ENCODE measurements around the gene KCNK6.
"Not testable (repeated sequence)": the region's sequence is repeated elsewhere in the genome, so short reads cannot be mapped to it uniquely, and the experiment has no call there.

KCNK6 gene

DNA sequence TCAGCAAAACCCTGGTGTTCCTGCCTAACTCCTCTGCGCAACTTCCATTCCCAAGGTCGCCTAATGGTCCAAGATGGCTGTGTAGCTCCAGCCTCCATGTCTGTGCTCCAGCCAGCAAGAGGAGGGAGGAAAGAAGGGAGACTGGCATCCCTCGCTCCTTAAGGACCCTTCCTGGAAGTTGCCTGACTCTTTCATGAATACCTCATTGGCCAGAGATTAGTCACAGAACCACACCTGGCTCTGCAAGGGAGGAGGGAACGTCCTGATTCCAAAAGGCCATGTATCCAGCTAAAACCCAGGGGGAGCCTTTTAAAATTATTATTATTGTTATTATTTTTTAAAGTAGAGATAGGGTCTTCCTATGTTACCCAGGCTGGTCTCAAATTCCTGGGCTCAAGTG, 4.8 kb downstream of the KCNK6 start:
- DNase-seq: no peak

DNA sequence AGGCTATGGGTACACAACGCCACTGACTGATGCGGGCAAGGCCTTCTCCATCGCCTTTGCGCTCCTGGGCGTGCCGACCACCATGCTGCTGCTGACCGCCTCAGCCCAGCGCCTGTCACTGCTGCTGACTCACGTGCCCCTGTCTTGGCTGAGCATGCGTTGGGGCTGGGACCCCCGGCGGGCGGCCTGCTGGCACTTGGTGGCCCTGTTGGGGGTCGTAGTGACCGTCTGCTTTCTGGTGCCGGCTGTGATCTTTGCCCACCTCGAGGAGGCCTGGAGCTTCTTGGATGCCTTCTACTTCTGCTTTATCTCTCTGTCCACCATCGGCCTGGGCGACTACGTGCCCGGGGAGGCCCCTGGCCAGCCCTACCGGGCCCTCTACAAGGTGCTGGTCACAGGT, 6.9 kb downstream of the KCNK6 start:
- DNase-seq: no peak

DNA sequence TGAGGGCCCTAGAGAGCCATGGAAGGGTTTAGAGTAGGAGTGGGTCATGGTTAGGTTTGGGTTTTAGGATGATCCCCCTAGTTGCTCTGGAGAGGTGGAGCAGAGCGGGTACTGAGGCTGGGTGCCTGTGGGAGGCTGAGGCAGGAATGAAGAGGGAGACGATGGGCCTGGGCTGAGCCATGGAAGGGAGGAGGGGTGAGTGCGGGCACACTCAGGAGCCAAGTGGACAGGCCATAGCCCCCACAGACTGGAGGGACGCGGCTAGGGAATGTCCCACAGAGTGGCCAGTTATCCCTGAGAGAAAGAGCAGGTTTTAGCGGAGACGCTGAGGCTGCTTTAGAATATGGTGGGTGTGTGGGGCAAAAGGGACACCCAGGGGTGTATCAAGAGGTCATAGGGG, 10.0 kb downstream of the KCNK6 start:
- no peak for DNase-seq

DNA sequence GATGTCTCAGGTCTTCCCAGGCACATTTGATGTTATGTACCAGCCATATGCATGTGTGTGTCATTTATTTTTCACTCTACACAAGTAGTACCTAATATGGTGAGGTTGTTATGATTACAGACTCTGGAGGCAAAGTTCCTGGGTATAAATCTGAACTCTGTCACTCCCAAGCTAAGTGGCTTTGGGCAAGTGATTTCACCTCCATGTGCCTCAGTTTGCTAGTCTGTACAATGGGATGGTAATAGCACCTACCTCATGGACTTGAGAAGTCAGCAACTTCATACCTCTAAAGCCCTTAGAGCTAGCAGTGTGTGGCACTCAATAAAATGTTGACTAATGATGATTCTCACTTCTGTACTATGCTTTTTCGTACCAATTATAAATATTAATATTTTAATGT, 12.1 kb downstream of the KCNK6 start:
- DNase-seq: no peak

DNA sequence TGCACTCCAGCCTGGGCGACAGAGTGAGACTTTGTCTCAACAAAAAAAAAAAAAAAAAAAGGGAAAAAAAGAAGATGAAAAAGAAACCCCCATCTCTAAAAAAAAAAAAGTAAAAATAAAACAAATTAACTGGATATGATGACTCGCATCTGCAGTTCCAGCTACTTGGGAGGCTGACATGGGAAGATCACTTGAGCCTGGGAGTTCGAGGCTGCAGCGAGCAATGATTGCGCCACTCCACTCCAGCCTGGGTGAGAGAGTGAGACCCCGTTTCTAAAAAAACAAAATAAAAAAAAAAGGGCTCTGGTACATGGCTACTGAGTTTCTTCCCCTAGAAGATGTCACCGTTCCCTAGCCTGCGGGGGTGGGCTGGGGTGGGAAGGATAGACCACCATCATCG, 13.6 kb downstream of the KCNK6 start:
- no peak for DNase-seq

DNA sequence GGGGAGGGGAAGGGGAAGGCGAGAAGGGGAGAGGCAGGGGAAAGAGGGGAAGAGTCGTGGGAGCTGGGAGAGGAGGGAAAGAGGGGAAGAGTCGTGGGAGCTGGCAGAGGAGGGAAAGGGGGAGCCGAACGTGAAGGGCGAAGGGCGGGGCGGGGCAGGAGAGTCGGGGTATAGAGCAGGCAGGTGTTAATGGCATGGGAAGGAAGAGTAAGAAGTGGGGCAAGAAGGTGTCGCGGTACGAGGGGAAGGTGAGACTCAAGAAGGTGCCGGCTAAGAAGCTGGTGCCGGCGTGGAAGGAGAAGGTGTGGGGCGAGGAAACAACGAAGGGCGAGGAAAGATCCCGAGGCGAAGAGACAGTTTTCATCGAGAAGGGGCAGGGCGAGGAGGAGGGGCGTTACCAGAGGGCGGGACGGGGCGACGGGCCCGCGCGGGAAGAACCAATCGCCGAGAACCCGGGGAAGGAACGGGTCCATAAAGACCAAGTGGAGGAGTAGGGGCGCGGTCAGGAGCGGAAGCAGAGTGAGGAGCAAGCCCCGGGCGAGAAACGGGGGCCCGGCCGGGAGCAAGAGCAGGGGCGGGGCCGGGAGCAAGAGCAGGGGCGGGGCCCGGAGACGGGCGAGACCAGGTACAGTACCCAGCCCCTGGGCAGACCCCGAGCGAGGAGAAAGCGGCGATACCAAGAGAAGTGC, 16.4 kb downstream of the KCNK6 start:
- peak; percentile 98 for DNase-seq

DNA sequence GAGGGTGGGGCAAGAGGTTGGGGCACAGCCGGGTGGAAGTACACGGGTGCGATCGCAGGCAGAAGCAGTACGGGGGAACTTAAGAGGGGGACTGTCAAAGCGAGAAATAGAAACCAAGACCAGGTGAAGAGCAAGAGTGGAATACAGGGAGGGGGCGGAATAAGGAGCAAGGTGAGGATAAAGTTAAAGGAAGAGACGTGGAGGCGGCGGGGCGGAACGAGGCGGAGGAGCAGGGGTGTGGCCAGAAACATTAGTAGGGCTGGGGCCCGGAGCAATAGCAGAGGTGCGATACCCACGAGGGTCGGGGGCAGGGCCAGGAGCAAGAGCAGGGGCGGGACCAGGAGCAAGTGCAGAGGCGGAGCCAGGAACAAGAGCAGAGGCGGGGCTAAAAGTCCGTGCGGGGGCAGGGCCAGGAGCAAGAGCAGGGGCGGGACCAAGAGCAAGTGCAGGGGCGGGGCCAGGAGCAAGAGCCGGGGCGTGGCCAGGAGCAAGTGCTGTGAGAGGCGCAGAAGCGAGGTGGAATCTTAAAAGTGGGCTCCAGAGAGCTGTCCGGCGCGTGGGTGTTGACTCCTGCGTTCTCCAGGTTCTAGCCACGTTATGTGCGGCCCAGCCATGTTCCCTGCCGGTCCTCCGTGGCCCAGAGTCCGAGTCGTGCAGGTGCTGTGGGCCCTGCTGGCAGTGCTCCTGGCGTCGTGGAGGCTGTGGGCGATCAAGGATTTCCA, 17.2 kb downstream of the KCNK6 start:
- peak; percentile 97 for DNase-seq

DNA sequence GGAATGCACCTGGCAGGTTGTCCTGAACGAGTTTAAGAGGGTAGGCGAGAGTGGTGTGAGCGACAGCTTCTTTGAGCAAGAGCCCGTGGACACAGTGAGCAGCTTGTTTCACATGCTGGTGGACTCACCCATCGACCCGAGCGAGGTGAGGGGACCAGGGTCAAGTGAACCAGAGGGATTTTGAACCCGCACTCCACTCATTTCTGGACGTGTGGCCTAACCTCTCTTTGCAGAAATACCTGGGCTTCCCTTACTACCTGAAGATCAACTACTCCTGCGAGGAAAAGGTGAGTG, 17.7 kb downstream of the KCNK6 start:
- DNase-seq: no peak

DNA sequence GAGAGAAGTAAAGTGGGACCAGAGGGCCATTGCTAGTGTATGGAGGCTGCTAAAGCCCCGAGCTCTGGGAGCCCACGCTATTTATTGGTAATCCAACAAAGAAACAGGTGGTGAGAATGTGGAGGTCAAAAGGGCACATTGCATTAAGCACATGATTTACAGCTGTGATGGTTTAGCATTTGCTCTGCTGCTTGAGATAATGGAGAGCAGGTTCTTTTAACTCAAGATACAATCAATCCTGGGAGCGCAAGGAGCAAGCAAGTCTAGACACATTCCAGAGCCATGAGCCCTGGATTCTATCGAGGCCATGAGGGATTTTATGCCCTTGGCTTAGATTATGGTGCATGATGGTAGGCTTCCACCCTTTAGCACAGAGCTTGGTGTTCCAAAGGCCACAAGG, 19.4 kb downstream of the KCNK6 start:
- DNase-seq: not testable (repeated sequence)

DNA sequence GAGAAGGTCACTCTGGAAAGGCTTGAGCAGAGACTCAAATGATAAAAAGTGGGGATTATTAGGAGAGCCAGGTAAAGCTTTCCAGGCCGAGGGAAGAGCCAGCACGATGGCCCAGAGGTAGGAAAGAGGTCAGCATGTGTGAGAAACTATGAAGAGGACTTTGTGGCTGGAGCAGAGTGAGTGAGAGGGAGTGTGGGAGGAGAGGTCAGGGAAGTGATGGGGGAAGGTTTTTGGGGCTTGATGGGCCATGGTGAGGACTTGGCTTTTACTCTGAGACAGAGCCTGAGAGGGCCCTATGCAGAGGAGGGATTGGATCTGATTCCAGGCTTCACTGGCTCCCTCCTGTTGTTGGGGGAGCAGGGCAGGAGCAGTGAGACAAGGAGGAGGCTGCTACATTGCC, 21.3 kb downstream of the KCNK6 start:
- DNase-seq: no peak

DNA sequence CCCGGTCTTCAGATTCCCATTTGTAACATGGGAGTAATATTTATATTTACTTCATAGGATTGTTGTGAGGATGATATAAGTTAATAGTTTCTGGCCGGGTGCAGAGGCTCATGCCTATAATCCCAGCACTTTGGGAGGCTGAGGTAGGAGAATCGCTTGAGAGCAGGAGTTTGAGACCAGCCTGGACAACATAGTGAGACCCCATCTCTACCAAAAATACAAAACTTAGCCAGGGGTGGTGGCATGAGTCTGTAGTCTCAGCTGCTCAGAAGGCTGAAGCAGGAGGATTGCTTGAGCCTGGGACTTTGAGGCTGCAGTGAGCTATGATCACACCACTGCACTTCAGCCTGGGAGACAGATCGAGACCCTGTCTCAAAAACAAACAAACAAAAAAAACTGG, 27.2 kb downstream of the KCNK6 start:
- no peak for DNase-seq

DNA sequence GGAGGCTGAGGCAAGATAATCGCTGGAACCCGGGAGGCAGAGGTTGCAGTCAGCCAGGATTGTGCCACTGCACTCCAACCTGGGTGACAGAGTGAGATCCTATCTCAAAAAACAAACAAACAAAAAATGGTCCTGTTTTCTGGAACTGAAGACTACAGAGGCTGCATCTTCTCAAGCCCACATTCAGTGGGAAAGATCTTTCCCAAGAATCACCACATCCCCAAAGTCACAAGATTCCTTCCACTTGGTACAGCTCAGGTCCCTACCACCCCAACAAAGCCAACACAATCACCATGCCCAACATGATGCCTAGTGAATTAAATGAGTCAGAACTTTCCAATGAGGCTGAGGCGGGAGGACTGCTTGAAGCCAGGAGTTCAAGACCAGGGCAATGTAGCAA, 31.2 kb downstream of the KCNK6 start:
- DNase-seq: no peak

DNA sequence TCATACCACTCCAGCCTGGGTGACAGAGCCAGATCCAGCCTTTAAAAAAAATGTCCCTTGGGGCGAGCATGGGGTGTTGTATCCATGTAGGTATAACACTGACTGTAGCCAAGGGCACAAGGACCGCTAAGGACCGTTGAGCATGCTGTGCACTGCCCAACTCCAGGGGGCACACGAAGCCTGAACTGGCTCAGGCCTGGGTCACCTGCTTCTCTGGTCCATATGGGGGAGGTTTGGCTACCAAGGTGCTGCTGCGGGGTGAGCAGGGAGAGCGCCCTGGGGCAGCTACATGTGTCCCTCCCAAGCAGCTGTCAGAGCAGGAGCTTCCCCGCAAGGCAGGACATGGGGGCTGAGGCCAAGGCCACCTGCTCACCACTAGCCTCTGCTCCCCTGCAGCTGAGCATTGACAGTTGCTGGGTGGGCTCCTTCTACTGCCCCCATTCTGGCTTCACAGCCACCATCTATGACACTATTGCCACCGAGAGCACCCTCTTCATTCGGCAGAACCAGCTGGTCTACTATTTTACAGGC, 32.3 kb downstream of the KCNK6 start:
- no peak for DNase-seq

DNA sequence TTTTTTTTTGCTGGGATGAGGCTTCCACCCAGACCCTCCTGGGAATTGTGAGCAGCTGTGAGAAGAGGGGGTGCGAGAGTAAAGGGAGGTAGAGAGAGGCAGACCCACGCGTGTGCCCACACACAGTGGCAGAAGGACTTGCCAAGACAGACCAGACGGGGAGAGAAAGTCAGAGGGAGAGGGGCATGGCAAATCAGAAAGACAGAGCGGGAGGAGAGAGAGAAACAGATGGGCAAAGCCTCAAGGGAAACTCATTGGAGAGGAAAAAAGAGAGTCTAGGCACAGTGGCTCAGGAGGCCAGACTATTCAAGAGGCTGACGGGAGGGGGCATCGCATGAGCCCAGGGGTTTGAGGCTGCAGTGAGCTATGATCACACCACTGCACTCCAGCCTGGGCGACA, 33.0 kb downstream of the KCNK6 start:
- DNase-seq: no peak

DNA sequence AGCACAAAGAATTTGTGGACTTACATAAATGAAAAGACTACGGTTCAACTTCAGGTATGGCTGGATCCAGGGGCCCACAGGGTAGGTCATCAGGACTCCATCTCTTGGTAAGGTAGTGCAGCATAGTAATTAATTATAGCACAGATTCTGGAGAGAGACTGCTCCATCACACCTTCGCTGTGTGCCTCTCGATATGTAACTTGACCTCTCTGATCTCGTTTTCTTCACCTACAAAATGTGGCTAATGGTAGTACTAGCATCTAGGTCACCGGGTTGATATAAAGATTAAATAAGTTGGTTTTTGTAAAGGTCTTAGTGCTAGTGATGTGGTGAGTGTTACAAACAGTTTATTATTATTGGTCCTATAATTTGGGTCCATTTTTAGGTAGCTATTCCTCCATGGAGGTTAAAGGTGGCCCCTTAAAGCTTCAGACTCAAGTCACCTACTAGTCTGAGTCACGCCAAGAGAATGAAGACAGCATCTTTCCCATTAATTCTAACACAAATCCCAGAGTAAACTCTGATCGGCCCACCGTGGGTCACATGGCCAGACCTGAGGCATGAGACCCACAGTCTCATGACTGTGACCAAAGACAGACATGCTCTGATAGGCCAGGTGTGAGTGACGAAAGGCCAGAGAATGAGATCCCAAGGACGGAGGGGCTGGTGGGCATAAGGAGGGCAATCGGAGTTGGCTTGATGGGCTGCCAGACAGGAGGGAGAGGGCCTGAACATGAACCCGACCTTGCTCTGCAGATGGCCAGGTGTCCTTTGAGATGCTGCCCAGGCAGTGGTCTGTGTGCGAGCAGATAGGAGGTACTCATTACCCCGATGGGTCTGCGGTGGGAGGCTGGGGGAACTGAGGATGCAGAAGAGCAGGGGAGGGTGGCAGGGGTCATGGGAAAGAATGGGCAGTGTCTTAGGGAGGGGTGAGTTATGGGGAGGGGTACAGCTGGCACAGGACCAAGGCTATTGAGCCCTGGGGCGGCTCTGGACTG, 36.4 kb downstream of the KCNK6 start:
- DNase-seq: no peak

DNA sequence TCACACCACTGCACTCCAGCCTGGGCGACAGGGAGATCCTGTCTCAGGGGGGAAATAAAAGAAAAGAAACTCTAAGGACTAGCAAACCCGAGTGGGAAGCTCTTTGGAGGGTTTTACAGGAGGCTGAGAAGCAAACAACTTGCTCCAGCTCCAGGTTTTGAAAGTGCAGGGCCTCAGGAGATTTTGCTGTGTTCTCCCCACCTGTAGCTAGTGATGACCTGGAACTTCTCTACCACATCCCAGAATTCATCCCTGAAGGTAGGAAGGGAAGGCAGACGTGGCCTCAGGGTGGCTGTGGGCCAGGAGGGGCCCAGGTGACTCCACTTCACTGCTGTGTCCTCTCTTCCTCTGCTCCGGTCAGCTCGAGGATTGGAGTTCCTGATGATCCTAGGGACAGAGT, 38.4 kb downstream of the KCNK6 start:
- no peak for DNase-seq

DNA sequence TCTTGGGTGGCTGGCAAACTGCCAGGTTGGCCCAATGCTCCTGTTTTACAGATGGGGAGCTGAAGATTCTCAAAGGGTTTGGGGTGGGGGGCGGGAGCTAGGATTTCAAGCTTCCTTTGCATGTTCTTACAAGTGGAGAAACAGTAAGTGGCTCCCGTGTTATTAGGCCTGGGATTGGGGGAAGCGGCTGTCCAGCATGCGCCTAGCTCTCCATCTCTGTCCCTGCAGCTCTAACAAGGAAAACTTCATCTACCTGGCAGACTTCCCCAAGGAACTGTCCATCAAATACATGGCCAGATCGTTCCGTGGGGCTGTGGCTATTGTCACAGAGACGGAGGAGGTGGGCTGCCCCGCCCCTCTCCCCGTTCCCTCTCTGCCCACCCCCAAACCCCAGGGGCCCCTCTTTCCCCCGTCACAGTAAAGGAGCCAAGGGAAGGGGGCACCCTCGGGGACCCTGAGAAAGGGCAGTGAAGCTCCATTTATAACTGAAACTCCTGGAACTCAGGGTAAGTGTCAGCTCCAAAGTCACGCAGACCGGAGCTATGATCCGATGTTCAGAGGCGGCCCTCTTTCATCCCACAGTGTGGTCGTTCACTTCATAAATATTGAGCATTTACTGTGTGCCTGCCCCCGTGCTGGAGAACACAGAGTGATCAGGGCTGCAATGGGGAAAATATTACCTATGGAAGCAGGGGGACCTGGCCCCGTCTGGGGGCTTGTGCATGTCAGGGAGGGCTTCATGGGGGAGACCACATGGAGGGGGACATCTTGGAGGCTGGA, 39.8 kb downstream of the KCNK6 start:
- no peak for DNase-seq

DNA sequence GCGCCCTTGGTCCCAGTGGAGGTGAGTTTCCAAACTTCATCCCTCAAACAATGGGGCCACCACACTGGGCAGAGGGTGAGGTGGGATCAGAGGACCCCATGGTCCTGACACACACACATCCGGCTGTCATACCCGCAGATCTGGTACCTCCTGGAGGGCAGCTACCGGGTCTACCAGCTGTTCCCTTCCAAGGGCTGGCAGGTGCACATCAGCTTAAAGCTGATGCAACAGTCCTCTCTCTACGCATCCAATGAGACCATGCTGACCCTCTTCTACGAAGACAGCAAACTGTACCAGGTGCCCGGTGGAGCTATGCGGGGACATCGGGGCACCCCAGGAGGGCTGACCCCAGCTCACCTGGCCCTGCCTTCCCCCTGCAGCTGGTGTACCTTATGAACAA, 40.7 kb downstream of the KCNK6 start:
- no peak for DNase-seq

DNA sequence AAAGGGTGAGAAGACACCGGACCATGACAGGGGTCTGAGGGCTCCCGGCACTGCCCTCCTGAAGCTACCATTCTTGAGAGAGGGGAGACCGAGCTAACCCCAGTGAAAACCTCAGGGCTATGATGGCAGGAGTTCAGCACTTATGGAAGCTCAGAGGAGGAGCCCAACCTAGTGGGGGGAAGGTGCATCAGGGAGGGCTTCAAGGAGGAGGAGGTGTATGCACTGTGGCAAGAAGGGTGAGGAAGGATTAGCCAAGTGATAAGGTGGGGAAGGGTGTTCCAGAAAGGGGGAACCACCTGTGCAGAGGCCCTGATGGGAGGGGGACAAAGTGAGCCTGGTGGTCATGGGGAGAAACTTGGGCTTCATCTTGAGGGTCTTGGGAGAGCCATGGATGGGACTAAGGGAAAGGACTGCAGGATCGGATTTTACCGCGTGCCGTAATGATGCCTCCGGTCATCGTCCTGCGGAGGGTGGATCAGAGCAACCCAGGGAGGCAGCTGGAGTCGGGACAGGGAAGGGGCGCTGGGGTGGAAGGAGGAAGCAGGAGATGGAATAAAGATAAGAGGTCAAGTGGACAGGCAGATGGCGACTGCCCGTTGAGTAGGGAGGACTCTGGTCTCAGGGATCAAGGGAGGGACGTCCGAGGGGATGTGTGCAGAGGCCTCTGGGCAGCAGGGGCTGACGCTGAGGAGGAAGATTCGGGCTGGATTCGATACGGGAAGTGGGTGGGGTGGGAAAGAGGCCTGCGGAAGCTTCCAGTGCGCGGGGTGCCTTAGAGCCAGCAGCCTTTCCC, 41.4 kb downstream of the KCNK6 start:
- DNase-seq: no peak

DNA sequence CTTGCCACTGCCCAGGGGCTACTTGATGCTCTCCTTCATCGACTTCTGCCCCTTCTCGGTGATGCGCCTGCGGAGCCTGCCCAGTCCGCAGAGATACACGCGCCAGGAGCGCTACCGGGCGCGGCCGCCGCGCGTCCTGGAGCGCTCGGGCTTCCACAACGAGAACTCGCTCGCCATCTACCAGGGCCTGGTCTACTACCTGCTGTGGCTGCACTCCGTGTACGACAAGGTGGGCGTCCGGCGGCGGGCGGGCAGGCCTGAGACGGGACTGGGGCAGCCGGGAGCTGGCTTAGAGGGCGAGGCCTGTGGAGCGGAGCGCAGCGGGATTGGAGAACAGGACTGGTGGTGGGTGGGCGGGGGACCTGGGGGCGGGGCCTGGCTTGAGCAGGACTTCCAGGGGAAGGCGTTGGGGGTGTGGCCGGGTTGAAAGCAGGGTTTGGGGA, 42.0 kb downstream of the KCNK6 start:
- peak; percentile 87 for DNase-seq

DNA sequence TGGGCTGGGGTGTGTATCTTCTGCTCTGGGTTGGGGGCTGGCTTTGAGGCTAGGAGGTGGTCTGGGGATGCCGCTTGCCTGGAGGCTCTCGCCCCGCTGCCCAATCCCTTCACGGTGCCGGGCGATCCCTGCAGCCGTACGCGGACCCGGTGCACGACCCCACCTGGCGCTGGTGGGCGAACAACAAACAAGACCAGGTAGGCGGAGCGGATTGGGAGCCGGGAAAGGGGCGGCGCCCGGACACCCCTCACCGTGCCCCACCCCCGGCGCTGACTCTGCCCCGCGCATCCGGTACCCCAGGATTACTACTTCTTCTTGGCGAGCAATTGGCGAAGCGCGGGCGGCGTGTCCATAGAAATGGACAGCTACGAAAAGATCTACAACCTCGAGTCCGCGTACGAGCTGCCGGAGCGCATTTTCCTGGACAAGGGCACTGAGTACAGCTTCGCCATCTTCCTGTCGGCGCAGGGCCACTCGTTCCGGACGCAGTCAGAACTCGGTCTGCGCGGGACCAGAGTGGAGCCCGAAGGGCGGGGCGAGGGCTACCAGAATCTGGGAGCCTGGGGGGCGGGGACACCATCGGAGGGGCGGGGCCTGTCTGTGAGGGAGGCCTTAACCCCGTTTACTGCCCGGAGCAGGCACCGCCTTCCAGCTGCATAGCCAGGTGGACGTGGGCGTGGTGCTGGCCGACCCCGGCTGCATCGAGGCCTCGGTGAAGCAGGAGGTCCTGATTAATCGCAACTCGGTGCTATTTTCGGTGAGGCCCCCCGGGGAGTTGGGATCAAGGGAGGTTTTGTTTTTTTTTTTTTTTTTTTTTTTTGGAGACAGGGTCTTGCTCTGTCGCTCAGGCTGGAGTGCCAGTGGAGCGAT, 42.7 kb downstream of the KCNK6 start:
- DNase-seq: peak; percentile 90
